Measurements from ENCODE around the gene RNF145.

The RNF145 gene

DNA sequence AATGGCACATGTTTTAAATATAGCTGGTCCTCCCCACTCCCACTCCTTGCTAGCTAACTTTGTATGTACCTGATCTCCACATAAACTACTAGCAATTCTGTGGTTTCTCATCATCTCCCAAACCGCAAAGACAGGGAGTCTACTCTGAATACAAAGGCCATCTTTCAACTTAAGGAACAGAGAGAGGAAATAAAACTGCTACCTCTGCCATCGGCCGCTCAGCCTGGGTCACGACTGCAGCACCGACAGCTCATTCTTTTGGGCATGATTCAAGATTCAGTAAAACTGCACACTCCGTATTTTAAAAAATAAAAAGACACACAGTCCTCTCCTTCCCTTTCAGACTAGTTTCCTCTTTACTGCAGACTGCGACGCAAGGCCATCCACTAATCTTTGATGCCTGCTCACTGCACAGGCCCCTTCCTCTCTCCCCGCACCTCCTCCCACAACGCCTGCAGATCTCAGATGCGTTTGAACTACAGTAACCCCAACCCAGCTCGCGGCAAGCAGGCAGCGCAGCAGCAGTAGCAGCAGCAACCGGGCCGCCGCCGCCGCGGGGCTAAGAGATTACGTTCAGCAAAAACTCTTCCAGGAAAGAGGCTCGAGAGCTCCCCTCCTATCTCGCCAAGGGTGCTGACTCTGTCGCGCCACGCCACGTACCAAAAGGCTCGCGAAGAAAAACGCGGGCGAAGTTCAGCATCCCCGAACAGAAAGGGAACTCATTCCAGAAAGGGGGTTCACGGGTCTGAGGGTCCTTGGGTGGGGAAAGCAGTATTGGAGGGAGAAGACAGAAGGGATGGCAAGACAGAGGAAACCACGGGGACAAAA, 1.5 kb downstream of the RNF145 start:
- TF ChIP-seq, protein P1, sequence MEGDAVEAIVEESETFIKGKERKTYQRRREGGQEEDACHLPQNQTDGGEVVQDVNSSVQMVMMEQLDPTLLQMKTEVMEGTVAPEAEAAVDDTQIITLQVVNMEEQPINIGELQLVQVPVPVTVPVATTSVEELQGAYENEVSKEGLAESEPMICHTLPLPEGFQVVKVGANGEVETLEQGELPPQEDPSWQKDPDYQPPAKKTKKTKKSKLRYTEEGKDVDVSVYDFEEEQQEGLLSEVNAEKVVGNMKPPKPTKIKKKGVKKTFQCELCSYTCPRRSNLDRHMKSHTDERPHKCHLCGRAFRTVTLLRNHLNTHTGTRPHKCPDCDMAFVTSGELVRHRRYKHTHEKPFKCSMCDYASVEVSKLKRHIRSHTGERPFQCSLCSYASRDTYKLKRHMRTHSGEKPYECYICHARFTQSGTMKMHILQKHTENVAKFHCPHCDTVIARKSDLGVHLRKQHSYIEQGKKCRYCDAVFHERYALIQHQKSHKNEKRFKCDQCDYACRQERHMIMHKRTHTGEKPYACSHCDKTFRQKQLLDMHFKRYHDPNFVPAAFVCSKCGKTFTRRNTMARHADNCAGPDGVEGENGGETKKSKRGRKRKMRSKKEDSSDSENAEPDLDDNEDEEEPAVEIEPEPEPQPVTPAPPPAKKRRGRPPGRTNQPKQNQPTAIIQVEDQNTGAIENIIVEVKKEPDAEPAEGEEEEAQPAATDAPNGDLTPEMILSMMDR (IDR thresholded peaks at IDR 0.05) = no peak

DNA sequence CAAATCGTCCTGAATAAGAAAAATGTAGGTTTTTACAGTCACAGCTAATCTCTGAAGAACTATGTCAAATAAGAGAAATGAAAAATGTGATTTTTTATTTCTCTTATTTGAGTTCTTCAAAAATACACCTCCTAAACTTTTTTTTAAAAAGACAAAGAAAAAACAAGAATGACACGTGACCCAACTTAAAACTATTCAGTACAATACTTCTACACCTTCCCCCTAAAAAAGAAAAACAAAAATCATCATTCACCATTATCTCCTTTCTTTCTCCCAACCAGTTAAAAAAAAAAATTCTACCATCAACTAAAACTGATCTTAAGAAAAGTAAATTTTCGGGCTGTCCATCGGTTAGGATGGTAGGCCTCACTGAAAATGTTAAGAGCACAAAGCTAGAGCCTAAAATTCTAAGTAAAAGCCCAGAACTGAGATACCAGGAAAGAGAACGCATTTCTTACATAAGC, 2.1 kb downstream of the RNF145 start:
- TF ChIP-seq, protein P1 (IDR thresholded peaks at IDR 0.05) = no peak

- TF ChIP-seq, protein P1 (IDR thresholded peaks at IDR 0.05) = no peak
Measured at GRCh38 chr5:159206818-159207217, 2.5 kb downstream of the RNF145 start.

GRCh38 chr5:159206368-159206767, 3.0 kb downstream of the RNF145 start:
- TF ChIP-seq, protein P1 (IDR thresholded peaks at IDR 0.05) = no peak

DNA sequence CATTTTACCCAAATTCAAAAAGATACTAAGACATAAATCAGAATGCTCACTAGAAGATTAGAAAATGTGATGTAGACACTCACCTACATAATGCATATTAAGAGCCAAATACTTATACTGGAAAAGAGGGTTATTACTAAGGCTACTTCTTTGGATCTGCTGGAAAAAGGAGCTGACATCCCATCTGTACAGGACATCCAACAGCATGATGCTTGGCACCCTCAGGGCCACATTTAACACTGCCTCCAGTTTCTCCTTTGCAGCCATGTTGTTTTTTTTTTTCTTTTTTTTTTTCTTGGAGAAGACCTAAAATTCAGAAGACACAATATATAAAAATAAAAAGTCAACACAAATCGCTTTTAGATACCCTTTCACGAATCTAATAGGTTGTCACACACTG, 6.0 kb downstream of the RNF145 start:
- TF ChIP-seq, protein P1 (IDR thresholded peaks at IDR 0.05) = no peak

DNA sequence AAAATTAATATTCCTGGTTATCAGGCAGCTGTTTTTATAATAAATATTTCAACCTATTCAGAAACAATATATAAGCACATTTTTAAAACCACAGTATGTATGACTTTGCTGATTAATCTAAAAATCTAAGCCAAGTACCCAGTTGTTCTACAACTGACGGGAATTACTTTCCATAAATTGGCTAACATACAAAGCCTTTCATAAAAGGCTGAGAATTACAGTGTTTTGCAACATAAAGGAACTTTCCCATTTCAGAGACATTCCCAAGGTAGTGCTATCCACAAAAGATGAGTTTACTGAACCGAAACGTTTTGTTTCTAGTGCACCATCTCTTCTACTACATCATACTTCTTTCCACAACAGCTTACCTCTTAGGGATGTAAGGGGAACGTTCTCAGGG, 7.2 kb downstream of the RNF145 start:
- TF ChIP-seq, protein P1 (IDR thresholded peaks at IDR 0.05) = no peak

DNA sequence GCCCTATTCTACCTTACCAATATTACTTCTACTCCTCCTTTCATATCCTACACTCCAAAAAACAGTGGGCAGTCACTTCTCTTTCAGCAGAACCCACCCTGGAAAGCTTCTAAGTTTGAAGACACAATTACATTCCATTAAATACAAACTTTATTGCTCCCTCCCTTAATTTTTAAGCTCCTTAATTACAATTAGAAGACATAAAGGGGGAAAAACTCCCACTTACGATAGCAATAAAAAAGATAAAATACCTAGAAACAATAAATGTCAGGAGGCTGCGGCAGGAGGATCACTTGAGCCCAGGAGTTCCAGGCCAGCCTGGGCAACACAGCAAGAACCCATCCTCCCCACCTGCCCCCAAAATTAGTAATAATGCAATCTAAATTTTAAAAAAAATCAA, 9.6 kb downstream of the RNF145 start:
- TF ChIP-seq, protein P1 (IDR thresholded peaks at IDR 0.05) = no peak

Data from LNCAP (cell line).